H1 (cell line): ENCODE measurements around the gene C2CD3. TPM values are rescaled to one million over a fixed set of nuclear protein-coding genes. Genes with fewer than 3 reads are reported as not detected.

Source experiments
- CTCF ChIA-PET: fragments of 300-600 bp; sonication (Branson Sonifier 250); formaldehyde crosslinking; loops from one replicate; lab custom pipeline; 2021; ENCODE audit not compliant: partially characterized antibody; lab: Charles Lee
- POLR2A ChIA-PET: fragments of 300-600 bp; sonication (Branson Sonifier 250); formaldehyde crosslinking; loops from one replicate; lab custom pipeline; 2021; ENCODE audit warnings: inconsistent platforms; ENCODE audit not compliant: partially characterized antibody; lab: Charles Lee
- DNase-seq, 2 experiments: peaks; one replicate each; pipeline versions ENCODE4 v3.0.0 to v3.0.0-alpha.2; 2010 to 2022; ENCODE audit warnings: low spot score in 2 of 2, low read depth in 1 of 2, mixed read lengths in 1 of 2
- FAIRE-seq: peaks from 2 replicates; lab custom pipeline; 2011; peaks lifted over from hg19 to GRCh38; lab: Jason Lieb, UNC
- H2AFZ ChIP-seq: 2 replicates; pipeline ENCODE4 v1.8.1; 2012; ENCODE audit warnings: low read length, inconsistent platforms
- H2AK5ac ChIP-seq: 2 replicates; pipeline ENCODE4 v1.6.1; 2013; ENCODE audit warnings: low read depth, low read length
- H2BK120ac ChIP-seq: replicated peaks from 2 replicates; pipeline ENCODE3; 2013; ENCODE audit warnings: low read depth, low read length, inconsistent platforms
- H2BK12ac ChIP-seq: 2 replicates; pipeline ENCODE4 v1.6.1; 2013; ENCODE audit warnings: low read depth, low read length
- H2BK15ac ChIP-seq: 2 replicates; pipeline ENCODE4 v1.6.1; 2013; ENCODE audit warnings: low read length
- H2BK20ac ChIP-seq: 2 replicates; pipeline ENCODE4 v1.6.1; 2013; ENCODE audit warnings: low read length
- H2BK5ac ChIP-seq: 2 replicates; pipeline ENCODE4 v1.6.1; 2013; ENCODE audit warnings: low read depth, low read length
- H3K14ac ChIP-seq: 2 replicates; pipeline ENCODE4 v1.6.1; 2013; ENCODE audit warnings: inconsistent platforms; ENCODE audit not compliant: insufficient read length
- H3K18ac ChIP-seq: 2 replicates; pipeline ENCODE4 v1.6.1; 2013; ENCODE audit warnings: low read length; ENCODE audit errors: extremely low read depth
- H3K23ac ChIP-seq: 2 replicates; pipeline ENCODE4 v1.6.1; 2013; ENCODE audit warnings: inconsistent platforms; ENCODE audit not compliant: insufficient read length
- H3K23me2 ChIP-seq: 2 replicates; pipeline ENCODE4 v1.6.1; 2013; ENCODE audit warnings: low read depth, low read length
- H3K27ac ChIP-seq: 2 replicates; pipeline ENCODE4 v1.6.1; 2011; ENCODE audit warnings: low read depth, low read length, inconsistent platforms
- H3K27me3 ChIP-seq, 4 experiments: replicated peaks in 1 of 4; 1 replicate in 1 of 4; 2 replicates in 3 of 4; pipeline versions ENCODE4 v1.6.1 to v1.8.1; 2011 to 2013; ENCODE audit warnings: low read length in 3 of 4, mild to moderate bottlenecking in 3 of 4, inconsistent platforms in 2 of 4, mixed read lengths in 2 of 4, moderate library complexity in 1 of 4; ENCODE audit not compliant: control insufficient read depth in 3 of 4, insufficient read depth in 3 of 4; ENCODE audit errors: extremely low read depth in 1 of 4
- H3K36me3 ChIP-seq, 4 experiments: 2 replicates each; pipeline versions ENCODE4 v1.6.1 to v1.8.1; 2011 to 2013; ENCODE audit warnings: mild to moderate bottlenecking in 4 of 4, low read length in 3 of 4, moderate library complexity in 2 of 4, control low read depth in 1 of 4, inconsistent platforms in 1 of 4; ENCODE audit not compliant: insufficient read depth in 4 of 4, control insufficient read depth in 2 of 4
- H3K4ac ChIP-seq: replicated peaks from 2 replicates; pipeline ENCODE3; 2013; ENCODE audit warnings: low read length, low read depth, mixed read lengths, inconsistent platforms; ENCODE audit not compliant: insufficient read length
- H3K4me1 ChIP-seq, 4 experiments: replicated peaks in 1 of 4; 1 replicate in 1 of 4; 2 replicates in 3 of 4; pipeline versions ENCODE4 v1.6.1 to v1.8.1; 2011 to 2013; ENCODE audit warnings: low read length in 3 of 4, inconsistent platforms in 2 of 4, mixed read lengths in 1 of 4; ENCODE audit not compliant: insufficient read depth in 4 of 4, control insufficient read depth in 3 of 4
- H3K4me2 ChIP-seq, 2 experiments: 2 replicates each; pipeline versions ENCODE4 v1.6.1 to v1.8.1; 2011 to 2013; ENCODE audit warnings: low read depth in 2 of 2, low read length in 2 of 2, control low read depth in 1 of 2, inconsistent platforms in 1 of 2, mild to moderate bottlenecking in 1 of 2; ENCODE audit not compliant: insufficient read depth in 1 of 2
- H3K4me3 ChIP-seq, 4 experiments: fragments of 200-600, 300-600 bp in 1 of 4; sonication (generic), shearing (Covaris generic), sonication (Bioruptor Twin) in 1 of 4; 2 replicates each; pipeline versions ENCODE4 v1.5.1 to v1.8.1; 2011 to 2016; ENCODE audit warnings: low read length in 4 of 4, low read depth in 3 of 4, control low read depth in 2 of 4, inconsistent platforms in 2 of 4, mild to moderate bottlenecking in 2 of 4, mixed read lengths in 1 of 4, moderate library complexity in 1 of 4; ENCODE audit not compliant: insufficient read depth in 2 of 4; ENCODE audit errors: extremely low read depth in 1 of 4
- H3K56ac ChIP-seq: replicated peaks from 2 replicates; pipeline ENCODE3; 2013; ENCODE audit warnings: low read depth, mild to moderate bottlenecking, mixed read lengths, low read length, inconsistent platforms; ENCODE audit not compliant: insufficient read length
- H3K79me1 ChIP-seq: 2 replicates; pipeline ENCODE4 v1.6.1; 2013; ENCODE audit warnings: low read depth, low read length, control low read depth
- H3K79me2 ChIP-seq, 2 experiments: 2 replicates each; pipeline versions ENCODE4 v1.6.1 to v1.8.1; 2012 to 2013; ENCODE audit warnings: low read length in 2 of 2, mild to moderate bottlenecking in 2 of 2, inconsistent platforms in 1 of 2; ENCODE audit not compliant: insufficient read depth in 2 of 2, control insufficient read depth in 1 of 2
- H3K9ac ChIP-seq, 4 experiments: replicated peaks in 1 of 4; 1 replicate in 1 of 4; 2 replicates in 3 of 4; pipeline versions ENCODE4 v1.6.1 to v1.8.1; 2011 to 2013; ENCODE audit warnings: low read depth in 3 of 4, low read length in 3 of 4, control low read depth in 2 of 4, mild to moderate bottlenecking in 2 of 4, moderate library complexity in 2 of 4, inconsistent platforms in 1 of 4; ENCODE audit errors: extremely low read depth in 1 of 4
- H3K9me3 ChIP-seq, 2 experiments: 2 replicates each; pipeline versions ENCODE4 v1.6.1 to v1.8.1; 2012 to 2013; ENCODE audit warnings: mild to moderate bottlenecking in 2 of 2, moderate library complexity in 2 of 2, control low read depth in 1 of 2, inconsistent platforms in 1 of 2, low read depth in 1 of 2, low read length in 1 of 2, mixed read lengths in 1 of 2; ENCODE audit not compliant: insufficient read depth in 2 of 2
- H4K20me1 ChIP-seq, 2 experiments: replicated peaks in 1 of 2; 2 replicates each; pipeline versions ENCODE3 to v1.8.1; 2011 to 2013; ENCODE audit warnings: inconsistent platforms in 2 of 2, low read length in 2 of 2, mild to moderate bottlenecking in 1 of 2; ENCODE audit not compliant: insufficient read depth in 2 of 2, control insufficient read depth in 1 of 2
- H4K5ac ChIP-seq: 2 replicates; pipeline ENCODE4 v1.6.1; 2013; ENCODE audit warnings: low read length, low read depth, mixed read lengths, inconsistent platforms; ENCODE audit not compliant: insufficient read length
- H4K8ac ChIP-seq: 2 replicates; pipeline ENCODE4 v1.8.0; 2013; ENCODE audit warnings: mild to moderate bottlenecking, moderate library complexity, low read length, inconsistent platforms; ENCODE audit not compliant: insufficient read depth; ENCODE audit errors: extremely low read depth
- H4K91ac ChIP-seq: replicated peaks from 2 replicates; pipeline ENCODE3; 2013; ENCODE audit warnings: low read length, mixed read lengths, inconsistent platforms; ENCODE audit not compliant: insufficient read length
- GTF2F1 ChIP-seq: IDR thresholded peaks from 2 replicates; pipeline ENCODE4 v1.6.1; 2012; ENCODE audit warnings: low read depth, low read length, improper control_type of control experiment, borderline replicate concordance
- polyA plus RNA-seq, 7 experiments: library from polyadenylated mRNA; depleted of rRNA in 3 of 7; stranded (reverse) in 5 of 7; unstranded in 2 of 7; fragments of >200 nt in 5 of 7; fragments of 200-250 nt in 2 of 7; gene quantifications; 1 replicate in 5 of 7; 2 replicates in 1 of 7; 4 replicates in 1 of 7; pipeline versions ENCODE4 v1.2.1 to v1.2.3, GENCODE V29; 2011 to 2013; ENCODE audit warnings: missing spikeins in 2 of 7, mixed read lengths in 2 of 7
- total RNA-seq: library from RNA; stranded (reverse); fragmentation: NEBNext Ultra II Directional; extraction: Animal tissue kit (Norgen Biotek cat#: 25700); gene quantifications from 2 replicates; pipeline ENCODE4 v1.2.1, GENCODE V29; 2021

C2CD3 gene
- total and polyA plus RNA-seq, 2 of the 8 experiments (the other 6 are each of a cell fraction or from before 2014, with no cell fraction given): 11.0 to 29.1 TPM

- no peak overlapping the region for H2AK5ac ChIP-seq
- H3K79me1 ChIP-seq: no peaks in the 10 kb centered on the region; the same call in 1 of the 2 replicates
- H4K8ac ChIP-seq: no peak overlapping the region
- H3K23ac ChIP-seq: no peak overlapping the region
- H3K4me1 ChIP-seq: no peaks in the 10 kb centered on the region
- no peak overlapping the region for H4K5ac ChIP-seq
- peaks cover 0 to 10% of the 10 kb centered on the region in 2 experiments; a peak in 1 of 4 replicates for H3K79me2 ChIP-seq
- peaks cover 3 to 8% of the 10 kb centered on the region in 2 experiments; a peak in 3 of 4 replicates for H3K9me3 ChIP-seq
- no peak overlapping the region for H3K4me2 ChIP-seq
- H2BK120ac ChIP-seq: no peak overlapping the region
- H3K27me3 ChIP-seq: no peaks in the 10 kb centered on the region
- H3K14ac ChIP-seq: no peak overlapping the region
- H3K56ac ChIP-seq: no peak overlapping the region
- H3K18ac ChIP-seq: no peak overlapping the region
- no peak overlapping the region for H2BK12ac ChIP-seq
- peaks cover 0 to 4% (median 1%) of the 10 kb centered on the region in 4 experiments; a peak in 2 of 8 replicates for H3K36me3 ChIP-seq
- no peak for TF ChIP-seq GTF2F1
- no peak overlapping the region for H2AFZ ChIP-seq
- POLR2A ChIA-PET: no interaction called here
- no peaks in the 10 kb centered on the region for H3K23me2 ChIP-seq
- H3K9ac ChIP-seq: no peak overlapping the region
- H4K91ac ChIP-seq: no peak overlapping the region
- H4K20me1 ChIP-seq: no peaks in the 10 kb centered on the region
- H2BK15ac ChIP-seq: no peak overlapping the region
- CTCF ChIA-PET: no interaction called here
- no peak overlapping the region for H3K27ac ChIP-seq
- H2BK5ac ChIP-seq: no peak overlapping the region
- H2BK20ac ChIP-seq: no peak overlapping the region
- no peak overlapping the region for H3K4ac ChIP-seq
- no peak for FAIRE-seq
- DNase-seq: no peak
- H3K4me3 ChIP-seq: no peak overlapping the region
These were observed 25.0 kb upstream of the C2CD3 start for GRCh38 chr11:74195828-74196227.
